ENCODE data around the gene ACHE. TPM values are rescaled to one million over a fixed set of nuclear protein-coding genes. Genes with fewer than 3 reads are reported as not detected.

Gene ACHE
- polyA plus RNA-seq, 1 donor = 7.4 TPM

- H3K4me3 ChIP-seq (ENCODE audit: low read length) = peak overlapping the region; percentile 85
- no peaks in the 10 kb centered on the region for H3K9me3 ChIP-seq (ENCODE audit: control insufficient read depth, low read depth, low read length)
- no peaks in the 10 kb centered on the region for H3K27me3 ChIP-seq (ENCODE audit: control insufficient read depth, insufficient read depth, low read length)
- no peak for DNase-seq
- H3K27ac ChIP-seq (ENCODE audit: low read length) = peak overlapping the region; percentile 95
- H3K4me1 ChIP-seq (ENCODE audit: control insufficient read depth, insufficient read depth, low read length) = peaks cover 12% of the 10 kb centered on the region
- H3K36me3 ChIP-seq (ENCODE audit: control insufficient read depth, insufficient read depth, low read length) = peaks cover 47% of the 10 kb centered on the region
- no CpG with 5 or more reads among the region's 8 CpGs for WGBS (ENCODE audit: insufficient coverage, low lambda C conversion rate)
Observed at GRCh38 chr7:100874300-100874576, 21.4 kb downstream of the ACHE start.

GRCh38 chr7:100873599-100874299 is 21.9 kb downstream of the ACHE start:
- peaks cover 42% of the 10 kb centered on the region for H3K36me3 ChIP-seq (ENCODE audit: control insufficient read depth, insufficient read depth, low read length)
- peaks cover 16% of the 10 kb centered on the region for H3K4me1 ChIP-seq (ENCODE audit: control insufficient read depth, insufficient read depth, low read length)
- peak overlapping the region; percentile 85 for H3K4me3 ChIP-seq (ENCODE audit: low read length)
- no peaks in the 10 kb centered on the region for H3K9me3 ChIP-seq (ENCODE audit: control insufficient read depth, low read depth, low read length)
- DNase-seq = no peak
- H3K27ac ChIP-seq (ENCODE audit: low read length) = peak overlapping the region; percentile 95
- no CpG with 5 or more reads among the region's 10 CpGs for WGBS (ENCODE audit: insufficient coverage, low lambda C conversion rate)
- H3K27me3 ChIP-seq (ENCODE audit: control insufficient read depth, insufficient read depth, low read length) = no peaks in the 10 kb centered on the region

GRCh38 chr7:100867776-100868485 is 27.8 kb downstream of the ACHE start:
- H3K4me3 ChIP-seq (ENCODE audit: low read length) = peak overlapping the region; percentile 75
- DNase-seq = peak; percentile 53 to 80
- peaks cover 24% of the 10 kb centered on the region for H3K36me3 ChIP-seq (ENCODE audit: control insufficient read depth, insufficient read depth, low read length)
- no CpG with 5 or more reads among the region's 27 CpGs for WGBS (ENCODE audit: insufficient coverage, low lambda C conversion rate)
- H3K4me1 ChIP-seq (ENCODE audit: control insufficient read depth, insufficient read depth, low read length) = peaks cover 17% of the 10 kb centered on the region
- H3K27ac ChIP-seq (ENCODE audit: low read length) = peak overlapping the region; percentile 80
- H3K9me3 ChIP-seq (ENCODE audit: control insufficient read depth, low read depth, low read length) = no peaks in the 10 kb centered on the region
- no peaks in the 10 kb centered on the region for H3K27me3 ChIP-seq (ENCODE audit: control insufficient read depth, insufficient read depth, low read length)

GRCh38 chr7:100867040-100867775 is 28.5 kb downstream of the ACHE start, which contains the start of gene TRIP6:
TSS of gene TRIP6 (plus strand) at chr7:100867387. CDS start at chr7:100867498, 111 bp downstream.
- no peaks in the 10 kb centered on the region for H3K27me3 ChIP-seq (ENCODE audit: control insufficient read depth, insufficient read depth, low read length)
- no peaks in the 10 kb centered on the region for H3K9me3 ChIP-seq (ENCODE audit: control insufficient read depth, low read depth, low read length)
- H3K4me1 ChIP-seq (ENCODE audit: control insufficient read depth, insufficient read depth, low read length) = peaks cover 17% of the 10 kb centered on the region
- H3K27ac ChIP-seq (ENCODE audit: low read length) = peak within 1 kb of the TSS; percentile 80
- peak within 1 kb of the TSS; percentile 75 for H3K4me3 ChIP-seq (ENCODE audit: low read length)
- no CpG with 5 or more reads among the region's 42 CpGs for WGBS (ENCODE audit: insufficient coverage, low lambda C conversion rate)
- DNase-seq = peak; percentile 87
- H3K36me3 ChIP-seq (ENCODE audit: control insufficient read depth, insufficient read depth, low read length) = peaks cover 18% of the 10 kb centered on the region

- no CpG with 5 or more reads among the region's 5 CpGs for whole genome bisulfite sequencing (ENCODE audit: insufficient coverage, low lambda C conversion rate)
- Histone ChIP-seq H3K27ac (ENCODE audit: low read length) (peak overlapping the region; percentile 80), H3K9me3 (ENCODE audit: control insufficient read depth, low read depth, low read length) (no peaks in the 10 kb centered on the region), H3K4me3 (ENCODE audit: low read length) (peak overlapping the region; percentile 75), H3K27me3 (ENCODE audit: control insufficient read depth, insufficient read depth, low read length) (no peaks in the 10 kb centered on the region), H3K4me1 (ENCODE audit: control insufficient read depth, insufficient read depth, low read length) (peaks cover 17% of the 10 kb centered on the region), H3K36me3 (ENCODE audit: control insufficient read depth, insufficient read depth, low read length) (peaks cover 16% of the 10 kb centered on the region)
- no peak for DNase-seq
Observed at GRCh38 chr7:100866729-100867039, 29.0 kb downstream of the ACHE start.

- Histone ChIP-seq H3K9me3 (ENCODE audit: control insufficient read depth, low read depth, low read length) (no peaks in the 10 kb centered on the region), H3K27me3 (ENCODE audit: control insufficient read depth, insufficient read depth, low read length) (no peaks in the 10 kb centered on the region), H3K4me1 (ENCODE audit: control insufficient read depth, insufficient read depth, low read length) (peaks cover 17% of the 10 kb centered on the region), H3K27ac (ENCODE audit: low read length) (peak overlapping the region; percentile 80), H3K4me3 (ENCODE audit: low read length) (peak overlapping the region; percentile 75), H3K36me3 (ENCODE audit: control insufficient read depth, insufficient read depth, low read length) (peaks cover 15% of the 10 kb centered on the region)
- DNase-seq = peak; percentile 23 to 41
- WGBS (ENCODE audit: insufficient coverage, low lambda C conversion rate) = no CpG with 5 or more reads among the region's 46 CpGs
Observed at GRCh38 chr7:100865938-100866728, 29.6 kb downstream of the ACHE start.

GRCh38 chr7:100865372-100865911 is 30.2 kb downstream of the ACHE start:
- no peak for DNase-seq

GRCh38 chr7:100864263-100864845 is 31.3 kb downstream of the ACHE start:
- no peak overlapping the region for H3K27ac ChIP-seq (ENCODE audit: low read length)
- no peaks in the 10 kb centered on the region for H3K9me3 ChIP-seq (ENCODE audit: control insufficient read depth, low read depth, low read length)
- WGBS (ENCODE audit: insufficient coverage, low lambda C conversion rate) = no CpG with 5 or more reads among the region's 12 CpGs
- DNase-seq = no peak
- peaks cover 20% of the 10 kb centered on the region for H3K36me3 ChIP-seq (ENCODE audit: control insufficient read depth, insufficient read depth, low read length)
- no peaks in the 10 kb centered on the region for H3K27me3 ChIP-seq (ENCODE audit: control insufficient read depth, insufficient read depth, low read length)
- peaks cover 17% of the 10 kb centered on the region for H3K4me1 ChIP-seq (ENCODE audit: control insufficient read depth, insufficient read depth, low read length)
- H3K4me3 ChIP-seq (ENCODE audit: low read length) = no peak overlapping the region

More at GRCh38 chr7:100865372-100865911, 30.2 kb downstream of the ACHE start:
- Histone ChIP-seq H3K4me1 (ENCODE audit: control insufficient read depth, insufficient read depth, low read length) (peaks cover 17% of the 10 kb centered on the region), H3K9me3 (ENCODE audit: control insufficient read depth, low read depth, low read length) (no peaks in the 10 kb centered on the region), H3K4me3 (ENCODE audit: low read length) (no peak overlapping the region), H3K36me3 (ENCODE audit: control insufficient read depth, insufficient read depth, low read length) (peaks cover 17% of the 10 kb centered on the region), H3K27ac (ENCODE audit: low read length) (no peak overlapping the region), H3K27me3 (ENCODE audit: control insufficient read depth, insufficient read depth, low read length) (no peaks in the 10 kb centered on the region)
- WGBS (ENCODE audit: insufficient coverage, low lambda C conversion rate) = no CpG with 5 or more reads among the region's 17 CpGs

GRCh38 chr7:100863406-100863950 is 32.2 kb downstream of the ACHE start:
- Histone ChIP-seq H3K36me3 (ENCODE audit: control insufficient read depth, insufficient read depth, low read length) (peaks cover 26% of the 10 kb centered on the region), H3K4me1 (ENCODE audit: control insufficient read depth, insufficient read depth, low read length) (peaks cover 11% of the 10 kb centered on the region), H3K4me3 (ENCODE audit: low read length) (no peak overlapping the region), H3K27me3 (ENCODE audit: control insufficient read depth, insufficient read depth, low read length) (no peaks in the 10 kb centered on the region), H3K9me3 (ENCODE audit: control insufficient read depth, low read depth, low read length) (no peaks in the 10 kb centered on the region), H3K27ac (ENCODE audit: low read length) (no peak overlapping the region)
- WGBS (ENCODE audit: insufficient coverage, low lambda C conversion rate) = no CpG with 5 or more reads among the region's 10 CpGs
- peak in 1 of 2 donors; percentile 58 for DNase-seq
